ENCODE results near the gene NUDT3.

The NUDT3 gene

DNA sequence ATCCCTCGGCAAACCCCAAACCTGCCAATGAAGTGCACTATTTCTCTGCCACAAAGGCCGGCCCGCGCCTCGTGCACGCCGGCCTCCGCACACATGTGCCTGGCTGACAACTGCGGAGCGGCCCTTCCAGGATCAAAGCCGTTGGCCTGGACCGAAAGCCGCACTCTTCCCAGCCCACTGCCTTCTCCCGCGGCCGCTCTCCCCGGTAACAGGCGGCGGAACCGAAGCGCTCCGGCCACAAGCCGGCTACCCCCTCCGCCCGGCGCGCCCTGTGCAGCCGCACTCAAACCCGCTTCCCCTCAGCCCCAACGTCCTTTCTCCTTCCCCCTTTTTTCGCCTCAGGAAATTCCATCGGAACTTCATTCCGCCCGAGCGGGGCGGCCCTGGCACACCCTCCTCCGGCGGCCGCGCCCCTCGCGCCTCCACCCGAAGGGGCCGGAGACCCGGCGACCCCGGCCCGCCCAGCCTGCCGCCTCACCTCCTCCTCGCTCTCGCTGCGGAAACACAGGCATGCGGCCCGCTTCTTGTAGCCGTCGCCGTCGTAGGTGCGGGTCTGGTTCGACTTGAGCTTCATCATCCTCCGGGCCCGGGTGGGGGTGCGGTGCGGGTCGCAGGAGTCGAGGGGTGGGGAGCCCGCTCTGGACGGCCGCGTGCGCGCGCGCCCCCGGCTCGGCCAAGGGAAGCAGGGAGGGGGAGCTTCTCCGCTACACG, 528 bp downstream of the NUDT3 start:
- TF ChIP-seq ZFX (IDR thresholded peaks at IDR 0.05; ENCODE audit: borderline replicate concordance) = no peak
- TF ChIP-seq, protein P1, sequence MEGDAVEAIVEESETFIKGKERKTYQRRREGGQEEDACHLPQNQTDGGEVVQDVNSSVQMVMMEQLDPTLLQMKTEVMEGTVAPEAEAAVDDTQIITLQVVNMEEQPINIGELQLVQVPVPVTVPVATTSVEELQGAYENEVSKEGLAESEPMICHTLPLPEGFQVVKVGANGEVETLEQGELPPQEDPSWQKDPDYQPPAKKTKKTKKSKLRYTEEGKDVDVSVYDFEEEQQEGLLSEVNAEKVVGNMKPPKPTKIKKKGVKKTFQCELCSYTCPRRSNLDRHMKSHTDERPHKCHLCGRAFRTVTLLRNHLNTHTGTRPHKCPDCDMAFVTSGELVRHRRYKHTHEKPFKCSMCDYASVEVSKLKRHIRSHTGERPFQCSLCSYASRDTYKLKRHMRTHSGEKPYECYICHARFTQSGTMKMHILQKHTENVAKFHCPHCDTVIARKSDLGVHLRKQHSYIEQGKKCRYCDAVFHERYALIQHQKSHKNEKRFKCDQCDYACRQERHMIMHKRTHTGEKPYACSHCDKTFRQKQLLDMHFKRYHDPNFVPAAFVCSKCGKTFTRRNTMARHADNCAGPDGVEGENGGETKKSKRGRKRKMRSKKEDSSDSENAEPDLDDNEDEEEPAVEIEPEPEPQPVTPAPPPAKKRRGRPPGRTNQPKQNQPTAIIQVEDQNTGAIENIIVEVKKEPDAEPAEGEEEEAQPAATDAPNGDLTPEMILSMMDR (IDR thresholded peaks at IDR 0.05) = no peak
- H3K27ac ChIP-seq = peak overlapping the region; percentile 72

DNA sequence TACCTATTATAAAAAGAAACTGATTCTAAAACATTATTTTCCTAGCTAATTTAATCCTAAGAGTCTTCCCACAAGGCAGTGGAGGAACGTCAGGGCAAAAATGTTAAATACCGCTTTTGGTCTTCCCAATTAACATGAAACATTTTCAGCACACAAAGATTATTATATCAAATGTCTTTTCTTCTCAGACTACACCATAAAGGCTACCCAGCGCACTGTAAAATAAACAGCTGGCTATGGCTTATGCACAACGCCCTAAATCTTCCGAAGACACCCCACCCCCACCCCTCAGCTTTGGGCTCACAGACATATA, 1.0 kb downstream of the NUDT3 start:
- peak overlapping the region; percentile 72 for H3K27ac ChIP-seq
- no peak for TF ChIP-seq ZFX (IDR thresholded peaks at IDR 0.05; ENCODE audit: borderline replicate concordance)
- TF ChIP-seq, protein P1 (IDR thresholded peaks at IDR 0.05) = no peak

DNA sequence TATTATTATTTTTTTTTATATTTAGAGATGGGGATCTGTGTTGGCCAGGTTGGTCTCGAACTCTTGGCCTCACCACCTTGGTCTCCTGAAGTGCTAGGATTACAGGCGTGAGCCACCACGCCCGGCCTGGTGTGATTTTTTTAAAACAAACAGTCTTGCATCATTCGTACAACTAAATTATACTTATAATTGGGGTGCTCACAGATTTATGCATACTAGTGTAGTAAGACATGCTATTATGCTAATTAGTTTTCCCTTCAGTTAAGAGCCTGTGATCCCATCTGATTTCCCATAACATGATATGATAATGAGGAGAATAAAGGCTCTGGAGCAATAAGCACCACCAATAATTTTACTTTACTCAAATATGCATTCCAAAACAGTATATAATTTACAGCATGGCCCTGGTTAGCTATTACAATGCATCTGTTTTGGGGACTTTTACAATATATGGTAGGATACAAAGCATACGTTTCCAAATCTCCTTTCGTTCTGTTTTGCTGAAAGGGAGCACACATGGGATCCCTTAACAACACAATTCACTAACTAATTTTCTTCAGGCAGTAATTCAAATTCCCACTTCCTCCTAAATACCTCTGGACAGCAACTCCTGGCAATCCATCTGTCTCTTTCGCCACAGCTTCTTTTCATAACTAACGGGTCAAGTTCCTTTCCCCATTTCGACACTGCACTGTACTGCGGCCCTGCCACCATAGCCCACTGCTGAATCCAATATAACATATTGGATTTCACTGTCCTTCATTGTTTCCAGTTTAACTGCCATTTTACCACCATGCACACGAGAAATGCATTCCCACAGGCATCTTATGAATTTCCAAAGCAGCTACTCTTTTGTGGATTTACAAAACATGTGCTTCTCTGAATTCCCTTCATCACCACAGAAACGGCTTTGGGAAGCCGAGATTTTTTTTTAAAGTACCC, 1.7 kb downstream of the NUDT3 start:
- TF ChIP-seq ZFX (IDR thresholded peaks at IDR 0.05; ENCODE audit: borderline replicate concordance) = no peak
- TF ChIP-seq, protein P1 (IDR thresholded peaks at IDR 0.05) = no peak
- peak overlapping the region; percentile 72 for H3K27ac ChIP-seq

DNA sequence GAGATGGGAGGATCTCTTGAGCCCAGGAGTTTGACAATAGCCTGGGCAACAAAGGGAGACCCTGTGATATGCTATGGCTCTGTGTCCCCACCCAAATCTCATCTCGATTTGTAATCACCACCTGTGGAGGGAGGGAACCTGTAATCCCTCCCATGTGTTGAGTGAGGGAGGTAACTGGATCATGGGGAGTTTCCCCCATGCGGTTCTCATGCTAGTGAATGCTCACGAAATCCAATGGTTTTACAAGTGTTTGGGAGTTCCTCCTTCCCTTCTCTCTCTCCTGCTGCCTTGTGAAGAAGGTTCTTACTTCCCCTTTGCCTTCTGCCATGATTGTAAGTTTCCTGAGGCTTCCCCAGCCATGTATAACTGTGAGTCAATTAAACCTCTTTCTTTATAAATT, 3.4 kb downstream of the NUDT3 start:
- no peak overlapping the region for H3K27ac ChIP-seq
- TF ChIP-seq, protein P1 (IDR thresholded peaks at IDR 0.05) = no peak
- no peak for TF ChIP-seq ZFX (IDR thresholded peaks at IDR 0.05; ENCODE audit: borderline replicate concordance)

DNA sequence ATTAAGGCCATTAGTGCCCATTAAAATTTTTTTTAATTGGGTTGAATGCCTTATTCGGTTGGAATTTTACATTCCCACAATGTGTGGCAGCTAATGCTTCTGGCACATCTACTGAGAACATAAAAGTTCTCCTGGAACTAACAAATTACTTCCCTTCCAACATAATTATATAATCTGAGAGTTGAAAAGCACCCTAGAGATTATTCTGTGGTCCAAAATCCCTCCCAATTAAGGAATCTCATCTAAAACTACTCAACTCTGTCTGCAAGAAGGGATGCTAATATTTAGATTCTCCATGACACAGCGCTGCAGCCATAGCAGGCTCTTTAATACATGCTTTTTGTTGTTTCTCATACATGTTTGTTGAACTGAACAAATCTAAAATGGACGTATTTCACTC, 4.0 kb downstream of the NUDT3 start:
- TF ChIP-seq, protein P1 (IDR thresholded peaks at IDR 0.05) = no peak
- TF ChIP-seq ZFX (IDR thresholded peaks at IDR 0.05; ENCODE audit: borderline replicate concordance) = no peak
- H3K27ac ChIP-seq = no peak overlapping the region

DNA sequence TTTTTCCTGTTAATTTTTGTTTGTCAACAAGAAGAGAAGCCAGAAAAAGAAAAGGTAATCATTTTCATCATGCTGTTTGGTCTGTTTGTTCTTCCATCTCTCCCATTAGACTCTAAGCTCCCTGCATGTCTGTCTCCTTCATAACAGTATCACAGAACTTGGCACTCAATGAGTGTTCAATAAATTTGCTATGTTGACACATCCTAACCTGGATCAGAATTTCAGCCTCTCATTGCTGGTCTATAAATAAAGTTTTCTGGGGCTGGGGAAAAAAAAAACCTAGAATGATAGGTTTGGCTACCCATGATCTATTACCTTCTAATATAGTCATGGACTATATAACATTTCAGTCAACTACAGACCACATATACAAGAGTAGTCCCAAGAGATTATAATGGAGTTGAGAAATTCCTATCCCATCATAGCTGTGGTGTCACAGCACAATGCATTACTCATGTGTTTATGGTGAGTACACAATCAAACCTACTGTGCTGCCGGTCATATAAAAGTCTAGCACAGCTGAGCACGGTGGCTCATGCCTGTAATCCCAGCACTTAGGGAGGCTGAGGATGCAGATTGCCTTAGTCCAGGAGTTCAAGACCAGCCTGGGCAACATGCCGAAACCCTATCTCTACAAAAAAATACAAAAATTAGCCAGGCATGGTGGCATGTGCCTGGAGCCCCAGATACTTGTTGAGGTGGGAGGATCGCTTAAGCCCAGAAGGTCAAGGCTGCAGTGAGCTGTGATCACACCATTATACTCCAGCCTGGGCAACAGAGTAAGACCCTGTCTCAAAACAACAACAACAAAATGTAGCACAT, 5.9 kb downstream of the NUDT3 start:
- TF ChIP-seq, protein P1 (IDR thresholded peaks at IDR 0.05) = no peak
- TF ChIP-seq ZFX (IDR thresholded peaks at IDR 0.05; ENCODE audit: borderline replicate concordance) = no peak
- no peak overlapping the region for H3K27ac ChIP-seq

Measured in 22Rv1 (cell line).